Activated CD4-positive, alpha-beta T cell treated with anti-CD3 and anti-CD28 coated beads for 36 hours (primary cell): Measurements from ENCODE around the gene MYLK4. TPM values are rescaled to one million over a fixed set of nuclear protein-coding genes. Genes with fewer than 3 reads are reported as not detected.
A peak's percentile ranks its signal among the peaks of the same experiment; 100 is the strongest.

Source experiments
- ATAC-seq: fragments of 200-7000 bp; cut with Tn5 transposase; one replicate; pipeline ENCODE4 v1.10.0; 2021; ENCODE audit warnings: mild to moderate bottlenecking, moderate library complexity
- CTCF ChIA-PET: fragments of 350-600 bp; sonication (Branson Sonifier 250); formaldehyde crosslinking; loops from one replicate; lab custom pipeline; 2021; ENCODE audit warnings: antibody characterized with exemption; lab: Charles Lee
- POLR2A ChIA-PET: fragments of 350-600 bp; sonication (Branson Sonifier 250); formaldehyde crosslinking; loops from one replicate; lab custom pipeline; 2021; ENCODE audit warnings: antibody characterized with exemption, inconsistent platforms; lab: Charles Lee
- DNase-seq: peaks from one replicate; pipeline ENCODE4 v3.0.0-alpha.2; 2020
- H3K27ac Mint-ChIP-seq: one replicate; pipeline ENCODE4 v1.8.0; 2021; ENCODE audit warnings: mixed read lengths
- H3K27me3 Mint-ChIP-seq: one replicate; pipeline ENCODE4 v1.8.0; 2021; ENCODE audit warnings: mixed read lengths
- H3K36me3 Mint-ChIP-seq: one replicate; pipeline ENCODE4 v1.8.0; 2021; ENCODE audit warnings: low read depth, mixed read lengths
- H3K4me1 Mint-ChIP-seq: one replicate; pipeline ENCODE4 v1.8.0; 2021; ENCODE audit warnings: mixed read lengths
- H3K4me3 Mint-ChIP-seq: one replicate; pipeline ENCODE4 v1.8.0; 2021; ENCODE audit warnings: mild to moderate bottlenecking, moderate library complexity, mixed read lengths
- H3K9me3 Mint-ChIP-seq: one replicate; pipeline ENCODE4 v1.8.0; 2021; ENCODE audit warnings: low read depth, mixed read lengths
- intact Hi-C, 2 experiments: fragments of 100-400 bp; cut with DNase I in 1 of 2; cut with micrococcal nuclease in 1 of 2; formaldehyde crosslinking; loops; one replicate each; pipeline versions ENCODE4 v1.14.2 to v1.15.1; 2022 to 2024; cut with DNase I, micrococcal nuclease
- total RNA-seq, 2 experiments: library from RNA; stranded (reverse); gene quantifications; one replicate each; pipeline ENCODE4 v1.2.3, GENCODE V29; 2021

MYLK4 gene
- total RNA-seq, 2 experiments from 2014 or later: 0.12 to 0.16 TPM

DNA sequence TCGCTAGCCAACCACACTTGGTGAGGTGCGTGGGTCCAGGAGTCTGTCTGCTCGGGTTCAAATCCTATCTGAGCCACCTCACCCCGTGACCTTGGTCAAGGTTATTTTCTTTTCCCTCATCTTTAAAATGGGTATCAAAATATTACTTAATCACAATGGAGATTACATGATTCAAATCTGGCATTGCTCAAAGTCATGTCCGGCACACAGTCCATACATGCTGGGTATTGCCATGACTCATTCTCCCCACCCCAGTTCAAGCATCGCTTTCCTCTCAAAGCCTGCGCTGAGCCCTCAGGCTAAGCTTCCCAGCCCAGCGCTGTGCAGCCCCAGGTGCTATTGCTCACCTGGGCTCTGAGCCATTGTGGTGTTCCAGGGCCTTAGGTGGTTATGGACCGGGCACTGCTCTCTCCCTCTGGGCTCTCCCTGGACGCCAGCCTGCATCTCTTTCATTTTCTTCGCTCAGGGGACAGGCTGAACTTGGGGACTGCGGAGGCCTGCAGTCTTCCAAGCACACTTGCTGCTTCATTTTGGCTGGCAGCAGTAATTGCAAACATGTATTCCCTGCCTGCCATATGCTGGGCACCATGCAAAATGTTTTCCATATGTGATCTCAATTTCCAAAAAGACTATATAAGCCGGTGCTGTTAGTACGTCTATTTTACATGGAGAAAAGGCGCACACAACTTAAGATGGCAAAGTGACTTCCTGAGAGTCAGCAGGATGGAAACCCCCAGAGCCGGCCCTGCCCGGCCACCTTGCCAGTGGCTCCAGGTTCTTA lies 41.8 kb upstream of the MYLK4 start:
- intact Hi-C loops: loop anchor here (2.0 to 5.0 kb wide), 4 partner anchors 120 to 265 kb away; no protein-coding TSS in a partner anchor
- POLR2A ChIA-PET: interaction anchor here (0.6 to 1.5 kb wide), 3 partner anchors 26 to 146 kb away, joined by 3 to 6 read pairs (median 3); no protein-coding TSS in a partner anchor
- peak overlapping the region; percentile 33 for H3K27ac Mint-ChIP-seq
- H3K4me3 Mint-ChIP-seq: no peak overlapping the region
- no peak for ATAC-seq
- H3K9me3 Mint-ChIP-seq: peaks cover 2% of the 10 kb centered on the region
- CTCF ChIA-PET: interaction anchor here (1.1 to 3.0 kb wide), 17 partner anchors 12 to 261 kb away, joined by 3 to 63 read pairs (median 9); partner anchors contain the start of gene SERPINB1
- peaks cover 8% of the 10 kb centered on the region for H3K36me3 Mint-ChIP-seq
- peaks cover 44% of the 10 kb centered on the region for H3K4me1 Mint-ChIP-seq
- DNase-seq: no peak
- no peaks in the 10 kb centered on the region for H3K27me3 Mint-ChIP-seq

DNA sequence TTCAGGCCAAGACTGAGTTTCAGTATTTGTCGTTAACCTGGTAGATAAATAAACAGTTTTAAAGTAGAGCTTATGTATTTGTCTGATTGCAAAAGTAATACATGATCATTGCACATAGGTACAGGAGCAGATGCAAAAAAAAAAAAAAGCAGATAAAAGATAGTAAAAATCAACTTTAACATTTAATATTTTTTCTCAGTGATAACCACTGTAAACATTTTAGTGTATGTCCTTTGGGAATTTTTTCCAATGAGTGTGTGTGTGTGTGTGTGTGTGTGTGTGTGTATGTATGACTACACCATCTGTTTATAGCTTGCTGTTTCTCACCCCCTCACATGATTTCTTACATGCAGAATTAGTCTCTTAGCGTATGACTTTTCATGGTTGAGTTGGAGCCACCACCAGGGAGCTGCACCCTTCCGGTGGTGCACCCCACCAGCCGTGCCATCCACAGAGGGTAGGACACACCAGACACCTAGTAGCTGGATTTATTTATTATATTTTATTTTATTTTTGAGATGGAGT lies 40.8 kb upstream of the MYLK4 start:
- Mint-ChIP-seq H3K27ac (peak overlapping the region; percentile 71), H3K36me3 (peaks cover 12% of the 10 kb centered on the region), H3K4me1 (peaks cover 44% of the 10 kb centered on the region), H3K4me3 (no peak overlapping the region), H3K9me3 (peaks cover 2% of the 10 kb centered on the region), H3K27me3 (no peaks in the 10 kb centered on the region)
- POLR2A ChIA-PET: interaction anchor here (0.6 to 1.5 kb wide), 10 partner anchors 9 to 198 kb away, joined by 3 to 10 read pairs (median 4); partner anchors contain the start of gene SERPINB1
- CTCF ChIA-PET: interaction anchor here (0.7 to 3.0 kb wide), 40 partner anchors 9 to 272 kb away, joined by 3 to 63 read pairs (median 5); partner anchors contain the start of genes MYLK4 and SERPINB1
- ATAC-seq (no peak), DNase-seq (no peak)
- intact Hi-C loops: loop anchor here (1.0 to 5.0 kb wide), 11 partner anchors 21 to 266 kb away; partner anchors contain the start of gene SERPINB1 (in 1 of the 2)

DNA sequence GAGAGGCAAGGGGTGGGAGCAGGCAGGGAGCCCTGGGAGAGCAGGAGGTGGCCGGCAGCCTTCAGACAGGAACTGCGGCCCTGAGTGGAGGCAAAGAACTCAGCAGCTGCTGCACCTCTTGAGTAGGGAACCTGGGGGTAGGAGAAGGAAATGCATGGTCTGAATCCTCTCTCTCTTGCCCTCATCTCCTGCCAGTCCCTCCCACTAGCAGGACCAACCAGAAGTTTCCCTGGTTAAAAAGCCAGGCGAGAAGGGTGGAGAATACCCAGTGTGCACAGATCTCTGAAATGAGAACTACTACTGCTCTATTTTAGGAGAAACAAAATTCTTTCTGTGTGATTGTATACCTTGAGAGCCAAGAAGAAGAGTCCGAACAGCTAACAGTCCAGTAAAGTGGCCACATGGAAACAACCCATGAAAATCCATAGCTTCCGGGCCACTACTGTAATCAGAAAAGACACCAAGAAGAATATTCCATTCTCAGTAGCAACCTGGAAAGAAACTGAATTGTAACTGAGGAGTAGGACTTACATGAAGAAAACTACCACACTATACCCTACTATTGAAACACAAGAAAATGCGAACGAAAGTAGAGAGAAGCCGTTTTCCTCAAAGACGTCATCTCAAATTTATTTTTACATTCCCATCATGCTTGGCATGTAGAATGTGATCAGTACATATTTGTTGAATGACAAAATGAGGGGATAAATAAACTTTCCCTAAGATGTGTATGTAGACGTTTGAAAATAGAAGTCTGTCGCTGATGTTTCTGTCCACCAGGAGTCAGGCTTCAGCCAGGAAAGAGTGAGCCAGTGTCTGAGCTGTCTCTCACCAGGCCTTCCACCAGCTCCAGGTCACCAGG lies 40.1 kb upstream of the MYLK4 start:
- Mint-ChIP-seq H3K27ac (peak overlapping the region; percentile 71), H3K27me3 (no peaks in the 10 kb centered on the region), H3K9me3 (peaks cover 2% of the 10 kb centered on the region), H3K4me1 (peaks cover 41% of the 10 kb centered on the region), H3K36me3 (peaks cover 17% of the 10 kb centered on the region), H3K4me3 (no peak overlapping the region)
- ChIA-PET CTCF (interaction anchor here (0.7 to 3.0 kb wide), 40 partner anchors 8 to 273 kb away, joined by 3 to 63 read pairs (median 5); partner anchors contain the start of genes MYLK4 and SERPINB1), POLR2A (interaction anchor here (0.6 to 1.5 kb wide), 11 partner anchors 8 to 199 kb away, joined by 3 to 10 read pairs (median 4); partner anchors contain the start of gene SERPINB1)
- DNase-seq (peak; percentile 83), ATAC-seq (peak; percentile 76)
- intact Hi-C loops: loop anchor here (1.0 to 5.0 kb wide), 11 partner anchors 20 to 266 kb away; partner anchors contain the start of gene SERPINB1 (in 1 of the 2)

DNA sequence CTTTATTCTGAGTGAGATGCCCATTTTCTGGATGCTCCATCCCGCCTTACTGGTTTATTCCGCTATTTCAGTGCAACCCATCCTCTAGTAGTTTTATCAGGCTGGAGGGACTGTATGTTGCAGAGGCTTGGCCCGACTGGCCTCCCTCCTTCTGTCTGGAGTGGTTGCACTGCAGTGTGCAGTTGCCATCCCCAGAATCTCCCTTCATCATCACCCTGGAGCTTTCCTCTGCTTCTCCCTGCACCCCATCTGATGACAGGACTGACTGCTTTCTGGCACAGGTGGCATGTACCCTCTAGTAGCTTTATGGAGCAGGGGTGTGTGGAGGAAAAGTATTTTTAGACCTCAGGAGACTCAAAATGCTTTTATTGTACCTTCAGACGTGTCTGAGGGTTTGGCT lies 35.5 kb upstream of the MYLK4 start:
- no peak overlapping the region for H3K4me3 Mint-ChIP-seq
- DNase-seq (no peak), ATAC-seq (no peak)
- no peak overlapping the region for H3K27ac Mint-ChIP-seq
- no peaks in the 10 kb centered on the region for H3K9me3 Mint-ChIP-seq
- ChIA-PET POLR2A (no interaction called here), CTCF (no interaction called here)
- H3K4me1 Mint-ChIP-seq: peaks cover 24% of the 10 kb centered on the region
- intact Hi-C loops: no loop called here
- no peaks in the 10 kb centered on the region for H3K27me3 Mint-ChIP-seq
- H3K36me3 Mint-ChIP-seq: peaks cover 31% of the 10 kb centered on the region

DNA sequence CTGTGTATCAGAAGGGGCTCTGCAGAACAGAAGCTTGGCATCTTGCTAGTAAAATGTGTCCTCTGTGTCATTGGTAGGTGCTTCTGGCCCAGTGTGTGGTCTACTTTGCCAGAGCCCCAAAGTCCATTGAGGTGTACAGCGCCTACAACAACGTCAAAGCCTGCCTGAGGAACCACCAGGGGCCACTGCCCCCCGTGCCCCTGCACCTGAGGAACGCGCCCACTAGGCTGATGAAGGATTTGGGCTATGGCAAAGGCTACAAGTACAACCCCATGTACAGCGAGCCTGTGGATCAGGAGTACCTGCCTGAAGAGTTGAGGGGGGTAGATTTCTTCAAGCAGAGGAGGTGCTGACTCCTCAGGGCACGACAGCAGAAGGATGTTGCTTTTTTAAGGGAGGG lies 34.2 kb upstream of the MYLK4 start:
- POLR2A ChIA-PET: no interaction called here
- H3K36me3 Mint-ChIP-seq: peaks cover 44% of the 10 kb centered on the region
- ATAC-seq: no peak
- H3K4me3 Mint-ChIP-seq: no peak overlapping the region
- CTCF ChIA-PET: interaction anchor here (0.6 to 4.3 kb wide), 5 partner anchors 16 to 149 kb away, joined by 3 to 13 read pairs (median 5); no protein-coding TSS in a partner anchor
- no peaks in the 10 kb centered on the region for H3K27me3 Mint-ChIP-seq
- peaks cover 22% of the 10 kb centered on the region for H3K4me1 Mint-ChIP-seq
- no peaks in the 10 kb centered on the region for H3K9me3 Mint-ChIP-seq
- intact Hi-C loops: no loop called here
- DNase-seq: no peak
- H3K27ac Mint-ChIP-seq: no peak overlapping the region

DNA sequence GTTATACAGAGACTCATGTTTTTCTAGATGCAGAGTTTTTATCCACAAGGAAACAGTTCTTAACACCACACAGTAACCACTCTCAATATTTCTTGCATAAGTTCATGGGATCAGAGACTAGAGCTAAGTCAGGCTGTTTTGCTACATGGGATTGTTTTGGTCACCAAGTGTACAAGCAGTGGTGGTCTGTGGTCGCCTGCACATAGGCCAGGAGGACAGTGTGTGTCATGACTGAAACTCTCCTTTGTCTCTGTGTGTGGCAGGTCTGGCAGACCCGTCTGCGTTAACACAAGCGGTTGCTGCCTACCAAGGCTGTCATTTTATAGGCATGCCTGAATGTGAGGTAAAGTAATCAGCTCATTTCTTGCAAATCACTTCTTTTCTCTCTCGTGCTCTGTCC lies 33.3 kb upstream of the MYLK4 start:
- Mint-ChIP-seq H3K9me3 (no peaks in the 10 kb centered on the region), H3K27ac (no peak overlapping the region), H3K27me3 (no peaks in the 10 kb centered on the region), H3K4me1 (peaks cover 18% of the 10 kb centered on the region), H3K4me3 (no peak overlapping the region), H3K36me3 (peaks cover 48% of the 10 kb centered on the region)
- ChIA-PET CTCF (interaction anchor here (0.8 to 4.3 kb wide), 7 partner anchors 11 to 147 kb away, joined by 3 to 13 read pairs (median 5); partner anchors contain the start of gene MYLK4), POLR2A (interaction anchor here (0.7 kb wide), 1 partner anchor 136 kb away, joined by 5 read pairs; no protein-coding TSS in a partner anchor)
- ATAC-seq: no peak
- intact Hi-C loops: no loop called here
- no peak for DNase-seq

DNA sequence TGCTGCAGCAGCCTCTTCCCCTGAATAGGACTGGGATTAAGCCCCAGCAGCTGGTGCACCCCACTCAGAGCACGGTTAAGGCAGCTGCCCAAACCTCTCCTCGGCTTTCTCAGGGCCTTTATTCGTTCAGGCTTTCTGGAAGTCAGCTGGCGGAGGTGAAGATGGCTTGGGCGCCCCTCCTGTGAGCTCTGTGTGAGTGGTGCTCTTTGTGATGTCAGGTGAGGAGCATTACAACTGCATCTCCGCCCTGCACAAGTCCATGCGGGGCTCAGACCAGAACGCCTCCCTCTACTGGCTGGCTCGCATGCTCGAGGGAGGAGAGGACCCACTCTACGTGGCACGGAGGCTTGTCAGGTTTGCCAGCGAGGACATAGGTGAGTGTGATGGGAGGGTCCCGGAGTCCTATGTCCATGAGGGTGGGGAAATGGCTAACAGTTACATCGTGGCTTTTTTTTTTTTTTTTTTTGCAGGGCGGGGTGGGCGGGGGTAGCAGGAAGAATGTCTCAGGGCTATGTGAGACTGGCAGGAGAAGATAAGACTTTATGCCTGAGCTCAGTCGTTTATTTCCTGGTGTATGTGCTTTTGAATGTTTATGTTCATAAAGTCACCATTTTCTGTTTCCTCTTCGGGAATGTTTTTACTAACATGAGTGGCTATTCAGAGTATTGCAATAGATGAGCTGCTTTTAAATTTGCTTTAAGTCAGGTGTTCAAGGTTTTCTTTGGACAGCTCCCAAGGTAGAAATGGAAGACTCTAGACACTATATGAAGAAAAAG lies 32.7 kb upstream of the MYLK4 start:
- CTCF ChIA-PET: interaction anchor here (0.6 to 4.3 kb wide), 10 partner anchors 8 to 169 kb away, joined by 3 to 13 read pairs (median 5); partner anchors contain the start of genes MYLK4 and WRNIP1
- POLR2A ChIA-PET: interaction anchor here (0.7 to 1.3 kb wide), 2 partner anchors 8 to 137 kb away, joined by 5 to 6 read pairs; no protein-coding TSS in a partner anchor
- H3K27ac Mint-ChIP-seq: no peak overlapping the region
- no peaks in the 10 kb centered on the region for H3K9me3 Mint-ChIP-seq
- peaks cover 15% of the 10 kb centered on the region for H3K4me1 Mint-ChIP-seq
- no peak overlapping the region for H3K4me3 Mint-ChIP-seq
- intact Hi-C loops: no loop called here
- no peaks in the 10 kb centered on the region for H3K27me3 Mint-ChIP-seq
- DNase-seq (peak; percentile 34), ATAC-seq (peak; percentile 65)
- peaks cover 45% of the 10 kb centered on the region for H3K36me3 Mint-ChIP-seq

DNA sequence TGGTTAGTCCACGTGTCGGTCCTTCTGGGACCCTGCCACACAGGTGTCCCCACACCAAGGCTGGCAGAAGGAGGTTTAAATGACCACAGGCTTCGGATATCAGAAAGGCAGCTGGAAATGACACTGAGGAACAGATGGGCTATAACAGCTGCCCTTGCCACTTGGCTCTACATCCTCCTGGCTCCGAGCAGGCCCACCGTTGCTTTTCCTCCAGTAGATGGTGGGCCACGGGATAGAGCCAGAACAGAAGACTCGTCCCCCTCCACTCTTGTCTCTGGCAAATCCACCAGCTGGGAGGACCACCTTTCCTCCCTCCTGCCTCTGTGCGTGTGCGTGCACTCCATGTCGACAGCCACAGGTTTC lies 32.1 kb upstream of the MYLK4 start:
- no peak for DNase-seq
- ChIA-PET POLR2A (interaction anchor here (1.3 kb wide), 1 partner anchor 9 kb away, joined by 6 read pairs; no protein-coding TSS in a partner anchor), CTCF (interaction anchor here (0.6 to 4.3 kb wide), 8 partner anchors 8 to 170 kb away, joined by 3 to 13 read pairs (median 4); partner anchors contain the start of genes MYLK4 and WRNIP1)
- peaks cover 42% of the 10 kb centered on the region for H3K36me3 Mint-ChIP-seq
- H3K4me3 Mint-ChIP-seq: no peak overlapping the region
- H3K27me3 Mint-ChIP-seq: no peaks in the 10 kb centered on the region
- H3K27ac Mint-ChIP-seq: no peak overlapping the region
- intact Hi-C loops: no loop called here
- peaks cover 16% of the 10 kb centered on the region for H3K4me1 Mint-ChIP-seq
- ATAC-seq: no peak
- H3K9me3 Mint-ChIP-seq: no peaks in the 10 kb centered on the region

DNA sequence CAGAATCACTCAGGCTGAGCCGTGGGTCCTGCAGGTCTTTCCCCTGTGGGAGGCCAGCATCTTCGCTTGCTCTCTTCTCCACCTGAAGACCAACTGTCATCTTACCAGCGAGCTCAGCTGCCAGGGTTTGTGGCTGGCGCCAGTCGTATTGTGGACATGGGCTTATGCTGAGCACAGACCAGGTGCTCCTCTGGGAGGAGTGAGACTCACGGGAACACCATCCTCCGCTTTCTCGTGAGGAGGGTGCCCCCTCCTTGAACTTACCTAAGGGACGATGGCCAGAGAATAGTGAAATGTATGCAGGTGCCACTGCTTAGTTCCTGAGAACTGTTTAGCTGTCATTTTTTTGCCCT lies 31.6 kb upstream of the MYLK4 start:
- no peaks in the 10 kb centered on the region for H3K27me3 Mint-ChIP-seq
- intact Hi-C loops: no loop called here
- peaks cover 19% of the 10 kb centered on the region for H3K4me1 Mint-ChIP-seq
- peaks cover 38% of the 10 kb centered on the region for H3K36me3 Mint-ChIP-seq
- POLR2A ChIA-PET: interaction anchor here (1.3 kb wide), 1 partner anchor 9 kb away, joined by 6 read pairs; no protein-coding TSS in a partner anchor
- H3K4me3 Mint-ChIP-seq: no peak overlapping the region
- CTCF ChIA-PET: interaction anchor here (0.7 to 4.3 kb wide), 5 partner anchors 9 to 238 kb away, joined by 3 to 13 read pairs (median 5); partner anchors contain the start of gene WRNIP1
- no peaks in the 10 kb centered on the region for H3K9me3 Mint-ChIP-seq
- H3K27ac Mint-ChIP-seq: no peak overlapping the region
- ATAC-seq (no peak), DNase-seq (no peak)
